Activated T-helper 2 cell treated with anti-CD3 and anti-CD28 coated beads, Interferon-gamma antibody, Interleukin-2, Interleukin-4, amounts not matched to agents 10 μg/mL and 5 μg/mL and 100 μg/mL, durations not matched to agents 14 hours and 24 hours and 36 hours (primary cell): Measurements from ENCODE around the gene CD81. TPM values are rescaled to one million over a fixed set of nuclear protein-coding genes. Genes with fewer than 3 reads are reported as not detected.

Experiments used
- DNase-seq: peaks from one replicate; pipeline ENCODE4 v3.0.0; 2021; ENCODE audit warnings: low spot score
- H3K27ac Mint-ChIP-seq: one replicate; pipeline ENCODE4 v1.8.0; 2021; ENCODE audit warnings: mixed read lengths
- H3K27me3 Mint-ChIP-seq: one replicate; pipeline ENCODE4 v1.8.0; 2021; ENCODE audit warnings: low read depth, mixed read lengths
- H3K36me3 Mint-ChIP-seq: one replicate; pipeline ENCODE4 v1.8.0; 2021; ENCODE audit warnings: low read depth, mixed read lengths
- H3K4me1 Mint-ChIP-seq: one replicate; pipeline ENCODE4 v1.8.0; 2021; ENCODE audit warnings: low read depth, mixed read lengths
- H3K4me3 Mint-ChIP-seq: one replicate; pipeline ENCODE4 v1.8.0; 2021; ENCODE audit warnings: low read depth, mild to moderate bottlenecking, moderate library complexity, mixed read lengths
- H3K9me3 Mint-ChIP-seq: one replicate; pipeline ENCODE4 v1.8.0; 2021; ENCODE audit warnings: mixed read lengths
- intact Hi-C: fragments of 100-400 bp; cut with micrococcal nuclease; formaldehyde crosslinking; loops from one replicate; pipeline ENCODE4 v1.15.1; 2023
- total RNA-seq: library from RNA; stranded (reverse); gene quantifications from 2 replicates; pipeline ENCODE4 v1.2.3, GENCODE V29; 2022

CD81 gene
- total RNA-seq, 1 donor from 2014 or later, result 211 TPM

- H3K4me3 Mint-ChIP-seq, result no peak overlapping the region
- H3K9me3 Mint-ChIP-seq, result no peaks in the 10 kb centered on the region
- intact Hi-C loops, result no loop called here
- no peaks in the 10 kb centered on the region for H3K27me3 Mint-ChIP-seq
- peaks cover 27% of the 10 kb centered on the region for H3K4me1 Mint-ChIP-seq
- peaks cover 6% of the 10 kb centered on the region for H3K36me3 Mint-ChIP-seq
- no peak for DNase-seq
- H3K27ac Mint-ChIP-seq, result no peak overlapping the region
Measured at GRCh38 chr11:2382129-2382517, 5.0 kb downstream of the CD81 start.

DNA sequence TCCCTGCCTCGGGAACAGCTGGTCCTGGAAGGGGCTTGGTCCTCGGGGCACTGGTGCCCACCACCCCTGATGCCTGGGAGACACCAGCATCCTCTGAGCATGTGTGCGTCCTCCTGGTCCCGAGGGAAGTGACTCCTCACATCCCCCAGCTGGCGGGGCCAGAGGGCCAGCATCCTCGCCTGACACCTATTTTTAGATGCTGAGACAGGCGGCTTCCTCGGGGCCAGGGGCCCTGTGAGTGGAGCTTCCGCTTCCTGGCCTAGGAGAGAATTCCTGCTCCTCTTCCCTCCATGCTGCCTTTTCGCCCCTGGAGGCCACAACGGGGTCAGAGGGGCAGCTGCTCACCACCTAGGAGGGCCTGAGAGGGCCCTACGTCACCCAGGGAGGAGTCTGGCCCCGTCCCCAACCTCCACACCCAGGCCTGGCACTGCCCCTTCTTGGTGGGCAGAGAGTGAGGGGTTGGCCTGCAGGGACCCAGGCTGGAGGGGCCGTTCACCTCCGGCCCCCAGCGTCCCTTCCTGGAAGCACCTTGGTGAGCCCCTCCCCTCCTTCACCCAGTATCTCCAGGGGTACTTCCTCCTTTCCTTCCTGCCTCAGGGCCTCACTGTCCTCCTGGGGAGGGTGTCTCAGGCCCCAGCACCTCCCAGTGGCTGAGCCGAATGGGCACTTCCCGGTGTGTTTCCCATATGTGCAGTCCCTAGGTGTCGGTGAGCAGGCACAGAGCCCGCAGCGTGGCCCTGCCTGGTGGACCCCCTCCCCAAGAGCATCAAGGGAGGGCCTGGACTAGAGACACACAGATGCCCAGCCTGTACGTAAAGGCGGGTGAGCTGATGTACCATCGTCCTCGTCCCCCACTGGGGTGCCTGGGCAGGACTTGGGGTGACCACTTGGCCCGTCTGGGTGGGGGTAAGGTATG is 6.1 kb downstream of the CD81 start:
- H3K9me3 Mint-ChIP-seq, result no peaks in the 10 kb centered on the region
- no peak overlapping the region for H3K4me3 Mint-ChIP-seq
- H3K36me3 Mint-ChIP-seq, result peaks cover 6% of the 10 kb centered on the region
- H3K4me1 Mint-ChIP-seq, result peaks cover 27% of the 10 kb centered on the region
- H3K27ac Mint-ChIP-seq, result peak overlapping the region; percentile 38
- intact Hi-C loops, result no loop called here
- H3K27me3 Mint-ChIP-seq, result no peaks in the 10 kb centered on the region
- DNase-seq, result no peak

- Mint-ChIP-seq H3K27me3 (no peaks in the 10 kb centered on the region), H3K4me3 (no peak overlapping the region), H3K4me1 (peaks cover 22% of the 10 kb centered on the region), H3K27ac (no peak overlapping the region), H3K9me3 (no peaks in the 10 kb centered on the region), H3K36me3 (peaks cover 3% of the 10 kb centered on the region)
- no peak for DNase-seq
- intact Hi-C loops, result no loop called here
Measured at GRCh38 chr11:2383852-2384804, 7.0 kb downstream of the CD81 start.

GRCh38 chr11:2385156-2386151 is 8.3 kb downstream of the CD81 start:
- intact Hi-C loops, result no loop called here
- H3K4me1 Mint-ChIP-seq, result peaks cover 19% of the 10 kb centered on the region
- no peaks in the 10 kb centered on the region for H3K27me3 Mint-ChIP-seq
- H3K4me3 Mint-ChIP-seq, result peak overlapping the region; percentile 42
- peak overlapping the region; percentile 49 for H3K27ac Mint-ChIP-seq
- H3K9me3 Mint-ChIP-seq, result no peaks in the 10 kb centered on the region
- no peak for DNase-seq
- peaks cover 6% of the 10 kb centered on the region for H3K36me3 Mint-ChIP-seq

GRCh38 chr11:2386591-2386990 is 9.5 kb downstream of the CD81 start:
- H3K4me3 Mint-ChIP-seq, result no peak overlapping the region
- peaks cover 4% of the 10 kb centered on the region for H3K36me3 Mint-ChIP-seq
- intact Hi-C loops, result no loop called here
- no peaks in the 10 kb centered on the region for H3K9me3 Mint-ChIP-seq
- DNase-seq, result no peak
- H3K4me1 Mint-ChIP-seq, result peaks cover 14% of the 10 kb centered on the region
- no peak overlapping the region for H3K27ac Mint-ChIP-seq
- H3K27me3 Mint-ChIP-seq, result no peaks in the 10 kb centered on the region

DNA sequence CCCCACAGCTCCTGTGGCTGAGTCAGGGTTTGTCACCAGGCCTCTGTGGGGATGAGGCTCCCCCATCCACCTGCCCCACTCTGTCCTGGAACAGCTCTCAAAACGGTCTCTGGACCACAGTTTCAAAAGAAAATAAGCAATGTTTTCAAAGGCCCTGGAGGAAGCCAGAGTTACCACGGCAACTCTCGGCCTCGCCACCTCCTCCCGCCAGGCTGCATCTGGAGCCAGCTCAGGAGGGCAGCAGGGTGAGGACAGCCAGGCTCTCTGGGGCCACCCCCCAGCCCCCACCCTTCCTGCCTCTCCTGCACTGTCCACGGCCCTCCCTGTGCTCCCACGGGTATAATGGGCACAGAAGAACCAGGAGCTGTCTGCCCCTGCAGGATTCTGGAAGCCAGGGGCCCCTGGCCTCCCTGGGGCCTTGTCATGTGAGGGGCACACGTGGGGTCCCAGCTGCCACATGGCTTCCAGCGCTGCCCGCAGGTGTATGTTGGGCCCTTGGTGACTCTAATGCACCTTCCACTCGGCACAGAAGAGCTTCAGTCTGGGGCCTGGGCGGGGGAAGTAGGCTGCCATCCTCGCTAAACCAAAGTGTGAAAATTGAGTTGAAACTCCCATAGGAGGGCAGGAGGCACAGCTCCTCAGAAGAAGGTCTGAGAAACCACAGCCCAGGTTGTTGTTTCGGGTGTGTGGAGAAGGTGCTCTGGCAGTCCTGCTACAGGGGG is 10.3 kb downstream of the CD81 start:
- Mint-ChIP-seq H3K4me3 (no peak overlapping the region), H3K36me3 (peaks cover 4% of the 10 kb centered on the region), H3K4me1 (peaks cover 14% of the 10 kb centered on the region), H3K27ac (peak overlapping the region; percentile 33), H3K27me3 (no peaks in the 10 kb centered on the region), H3K9me3 (no peaks in the 10 kb centered on the region)
- intact Hi-C loops, result no loop called here
- DNase-seq, result no peak

DNA sequence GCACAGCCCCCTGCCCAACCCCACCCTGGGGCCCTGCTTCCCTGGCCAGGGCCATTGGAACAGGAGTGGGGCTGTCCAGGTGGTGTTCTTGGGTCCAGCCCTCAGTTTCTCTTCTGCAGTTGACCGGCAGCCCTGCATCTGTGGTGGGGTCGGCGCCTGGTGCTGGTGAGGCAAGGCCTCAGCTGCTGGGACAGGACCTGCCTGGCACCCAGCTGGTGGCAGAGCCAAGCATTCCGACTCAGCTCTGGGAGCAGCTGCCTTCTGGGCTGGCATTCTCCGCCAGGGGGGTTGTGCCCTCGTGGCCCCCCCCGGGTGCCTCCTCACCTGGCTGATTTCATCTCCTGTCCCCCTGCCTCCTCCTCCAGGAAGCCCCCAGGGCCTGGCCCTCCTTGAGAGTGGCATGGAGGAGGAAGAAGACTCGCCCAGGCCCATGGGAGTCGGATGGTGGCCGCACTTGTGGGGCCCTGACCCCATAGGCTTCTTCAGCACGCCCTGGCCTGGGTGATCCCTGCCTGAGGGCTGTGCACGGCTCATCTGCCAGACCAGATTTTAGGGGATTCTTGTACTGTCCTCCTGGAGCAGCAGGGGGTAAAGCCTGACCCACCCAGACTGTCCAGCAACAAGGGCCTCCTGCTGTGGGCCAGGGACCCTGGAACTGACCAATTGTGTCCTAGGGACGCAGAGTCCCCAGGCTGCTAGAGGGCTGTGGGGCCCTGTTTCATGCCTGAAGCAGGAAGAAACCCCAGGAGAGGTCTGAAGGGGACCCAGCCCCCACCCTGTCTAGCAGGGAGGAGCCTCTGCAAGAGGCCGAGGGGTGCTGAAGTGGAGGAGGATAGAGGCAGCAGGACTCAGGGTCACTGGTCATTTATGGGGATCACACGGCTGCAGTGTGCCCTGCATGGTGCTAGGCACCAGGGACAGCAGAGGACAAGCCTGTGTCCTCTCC is 11.6 kb downstream of the CD81 start:
- no peak overlapping the region for H3K27ac Mint-ChIP-seq
- no peaks in the 10 kb centered on the region for H3K9me3 Mint-ChIP-seq
- no peak for DNase-seq
- H3K4me1 Mint-ChIP-seq, result peaks cover 11% of the 10 kb centered on the region
- no peak overlapping the region for H3K4me3 Mint-ChIP-seq
- intact Hi-C loops, result no loop called here
- H3K27me3 Mint-ChIP-seq, result no peaks in the 10 kb centered on the region
- H3K36me3 Mint-ChIP-seq, result peaks cover 4% of the 10 kb centered on the region

GRCh38 chr11:2389377-2390026 is 12.4 kb downstream of the CD81 start:
- Mint-ChIP-seq H3K27me3 (no peaks in the 10 kb centered on the region), H3K4me3 (no peak overlapping the region), H3K36me3 (peaks cover 4% of the 10 kb centered on the region), H3K4me1 (peaks cover 8% of the 10 kb centered on the region), H3K27ac (peak overlapping the region; percentile 14), H3K9me3 (no peaks in the 10 kb centered on the region)
- DNase-seq, result no peak
- intact Hi-C loops, result no loop called here

DNA sequence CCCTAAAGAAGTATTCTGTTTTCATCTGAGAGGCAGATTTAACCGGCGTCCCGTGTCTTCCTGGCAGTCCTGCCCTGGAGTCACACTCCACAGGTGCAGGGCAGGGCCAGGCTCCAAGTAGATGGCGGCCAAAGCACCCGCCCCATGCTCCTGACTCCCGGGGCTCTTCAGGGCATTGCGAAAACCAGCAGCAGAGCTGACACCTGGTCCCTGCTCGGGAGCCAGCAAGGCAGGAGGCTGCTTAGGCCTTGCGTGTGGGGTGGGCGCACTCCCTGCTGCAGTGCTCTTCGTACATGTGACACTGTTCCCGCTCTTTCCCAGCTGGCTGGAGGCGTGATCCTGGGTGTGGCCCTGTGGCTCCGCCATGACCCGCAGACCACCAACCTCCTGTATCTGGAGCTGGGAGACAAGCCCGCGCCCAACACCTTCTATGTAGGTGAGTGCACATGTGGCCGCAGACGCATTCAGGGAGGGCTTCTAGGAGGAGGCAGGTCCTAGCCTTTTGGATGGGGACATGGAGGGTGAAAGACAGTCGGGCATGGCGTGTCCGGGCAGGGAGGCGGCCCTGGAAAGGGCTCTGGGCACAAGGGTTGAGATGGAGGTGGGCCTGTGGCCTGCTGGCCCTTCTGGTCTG is 13.1 kb downstream of the CD81 start:
- Mint-ChIP-seq H3K4me1 (peaks cover 8% of the 10 kb centered on the region), H3K27me3 (no peaks in the 10 kb centered on the region), H3K9me3 (no peaks in the 10 kb centered on the region), H3K27ac (no peak overlapping the region), H3K36me3 (peaks cover 4% of the 10 kb centered on the region), H3K4me3 (no peak overlapping the region)
- DNase-seq, result no peak
- intact Hi-C loops, result no loop called here

- no peaks in the 10 kb centered on the region for H3K9me3 Mint-ChIP-seq
- DNase-seq, result no peak
- no peak overlapping the region for H3K27ac Mint-ChIP-seq
- no peaks in the 10 kb centered on the region for H3K27me3 Mint-ChIP-seq
- intact Hi-C loops, result no loop called here
- H3K36me3 Mint-ChIP-seq, result peaks cover 4% of the 10 kb centered on the region
- H3K4me1 Mint-ChIP-seq, result peaks cover 6% of the 10 kb centered on the region
- no peak overlapping the region for H3K4me3 Mint-ChIP-seq
Measured at GRCh38 chr11:2390725-2391151, 13.6 kb downstream of the CD81 start.
